Measurements from ENCODE around the gene TXLNA. TPM values are rescaled to one million over a fixed set of nuclear protein-coding genes. Genes with fewer than 3 reads are reported as not detected.

The TXLNA gene
- total RNA-seq, 1 donor from 2014 or later: 45.1 TPM

DNA sequence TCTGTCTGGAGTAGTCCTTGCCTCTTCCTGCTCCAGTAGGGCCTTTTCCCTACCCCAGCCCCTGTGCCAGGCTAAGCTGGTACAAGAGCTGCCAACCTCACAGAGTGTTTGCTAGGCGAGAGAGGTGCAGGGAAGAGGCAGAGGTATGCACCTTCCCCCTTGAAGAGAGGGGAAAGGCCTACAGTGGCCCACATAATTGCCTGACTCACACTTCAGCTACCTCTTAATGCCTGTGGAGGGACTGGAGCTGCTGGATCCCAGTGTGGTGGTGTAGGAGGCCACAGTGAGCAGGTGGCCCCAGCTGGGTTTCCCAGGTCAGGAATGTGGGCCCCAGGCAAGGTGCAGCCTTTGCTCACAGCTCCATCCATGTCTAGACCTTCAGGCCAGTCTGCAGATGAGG, 17.6 kb downstream of the TXLNA start:
- intact Hi-C loops (cut with DNase I): no loop called here
- Histone ChIP-seq H3K36me3 (peaks cover 63% of the 10 kb centered on the region), H3K9me3 (no peaks in the 10 kb centered on the region), H3K27ac (peak overlapping the region; percentile 13), H3K4me3 (no peak overlapping the region), H3K4me1 (peaks cover 25% of the 10 kb centered on the region), H3K27me3 (ENCODE audit: low read depth) (no peaks in the 10 kb centered on the region)
- TF ChIP-seq, protein P1, sequence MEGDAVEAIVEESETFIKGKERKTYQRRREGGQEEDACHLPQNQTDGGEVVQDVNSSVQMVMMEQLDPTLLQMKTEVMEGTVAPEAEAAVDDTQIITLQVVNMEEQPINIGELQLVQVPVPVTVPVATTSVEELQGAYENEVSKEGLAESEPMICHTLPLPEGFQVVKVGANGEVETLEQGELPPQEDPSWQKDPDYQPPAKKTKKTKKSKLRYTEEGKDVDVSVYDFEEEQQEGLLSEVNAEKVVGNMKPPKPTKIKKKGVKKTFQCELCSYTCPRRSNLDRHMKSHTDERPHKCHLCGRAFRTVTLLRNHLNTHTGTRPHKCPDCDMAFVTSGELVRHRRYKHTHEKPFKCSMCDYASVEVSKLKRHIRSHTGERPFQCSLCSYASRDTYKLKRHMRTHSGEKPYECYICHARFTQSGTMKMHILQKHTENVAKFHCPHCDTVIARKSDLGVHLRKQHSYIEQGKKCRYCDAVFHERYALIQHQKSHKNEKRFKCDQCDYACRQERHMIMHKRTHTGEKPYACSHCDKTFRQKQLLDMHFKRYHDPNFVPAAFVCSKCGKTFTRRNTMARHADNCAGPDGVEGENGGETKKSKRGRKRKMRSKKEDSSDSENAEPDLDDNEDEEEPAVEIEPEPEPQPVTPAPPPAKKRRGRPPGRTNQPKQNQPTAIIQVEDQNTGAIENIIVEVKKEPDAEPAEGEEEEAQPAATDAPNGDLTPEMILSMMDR (IDR thresholded peaks at IDR 0.05): no peak
- ATAC-seq (peak; percentile 65), DNase-seq (no peak)

DNA sequence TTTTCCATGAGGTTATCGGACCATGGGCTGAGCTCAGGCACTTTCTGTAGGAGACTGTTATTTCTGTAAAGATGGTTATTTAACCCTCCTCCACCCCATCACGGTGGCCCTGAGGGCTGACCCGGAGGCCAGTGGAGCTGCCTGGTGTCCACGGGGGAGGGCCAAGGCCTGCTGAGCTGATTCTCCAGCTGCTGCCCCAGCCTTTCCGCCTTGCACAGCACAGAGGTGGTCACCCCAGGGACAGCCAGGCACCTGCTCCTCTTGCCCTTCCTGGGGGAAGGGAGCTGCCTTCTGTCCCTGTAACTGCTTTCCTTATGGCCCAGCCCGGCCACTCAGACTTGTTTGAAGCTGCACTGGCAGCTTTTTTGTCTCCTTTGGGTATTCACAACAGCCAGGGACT, 18.4 kb downstream of the TXLNA start:
- Histone ChIP-seq H3K9me3 (no peaks in the 10 kb centered on the region), H3K4me3 (no peak overlapping the region), H3K4me1 (peaks cover 26% of the 10 kb centered on the region), H3K27ac (no peak overlapping the region), H3K27me3 (ENCODE audit: low read depth) (no peaks in the 10 kb centered on the region), H3K36me3 (peaks cover 55% of the 10 kb centered on the region)
- intact Hi-C loops (cut with DNase I): no loop called here
- DNase-seq (no peak), ATAC-seq (no peak)
- TF ChIP-seq, protein P1 (IDR thresholded peaks at IDR 0.05): no peak

DNA sequence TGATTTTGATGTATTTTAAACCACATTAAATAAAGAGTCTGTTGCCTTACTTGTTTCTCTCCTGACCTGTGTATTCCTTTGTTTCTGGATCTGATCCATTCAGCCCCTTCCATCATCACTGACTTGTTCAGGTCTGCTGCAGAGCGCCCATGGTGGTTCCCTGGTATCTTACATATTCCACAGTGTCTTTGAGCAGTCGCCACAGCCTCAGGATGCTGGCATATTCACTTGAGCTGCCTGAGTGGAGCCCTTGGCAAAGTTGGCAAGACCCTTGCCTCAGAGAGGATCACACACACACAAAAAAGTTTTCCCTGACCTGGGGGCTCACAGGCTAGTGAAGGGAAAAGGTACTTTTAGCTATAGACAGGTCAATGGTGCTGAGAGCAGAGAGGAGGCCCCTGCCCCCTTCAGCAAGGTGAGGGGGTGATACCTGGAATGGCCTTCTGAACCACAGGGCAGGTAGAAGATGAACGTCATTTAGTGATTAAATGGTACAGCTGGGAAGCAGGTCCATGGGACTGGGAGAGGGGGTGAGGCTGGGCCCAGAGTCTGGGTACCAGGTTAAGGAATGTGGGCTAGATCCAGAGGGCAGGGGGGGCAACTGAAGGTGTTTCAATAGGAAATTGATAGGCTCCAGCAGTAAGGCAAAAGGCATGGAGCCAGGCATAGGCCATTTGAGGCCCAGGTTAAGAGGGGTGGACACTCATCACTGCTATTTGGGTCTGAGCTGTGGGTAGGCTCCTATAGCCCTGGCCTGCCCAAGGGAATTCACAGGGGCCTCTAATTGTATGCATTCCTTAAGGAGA, 19.0 kb downstream of the TXLNA start:
- peaks cover 49% of the 10 kb centered on the region for H3K36me3 ChIP-seq
- DNase-seq (no peak), ATAC-seq (no peak)
- no peaks in the 10 kb centered on the region for H3K27me3 ChIP-seq (ENCODE audit: low read depth)
- intact Hi-C loops (cut with DNase I): no loop called here
- TF ChIP-seq, protein P1 (IDR thresholded peaks at IDR 0.05): no peak
- no peak overlapping the region for H3K27ac ChIP-seq
- H3K4me1 ChIP-seq: peaks cover 26% of the 10 kb centered on the region
- no peak overlapping the region for H3K4me3 ChIP-seq
- no peaks in the 10 kb centered on the region for H3K9me3 ChIP-seq

DNA sequence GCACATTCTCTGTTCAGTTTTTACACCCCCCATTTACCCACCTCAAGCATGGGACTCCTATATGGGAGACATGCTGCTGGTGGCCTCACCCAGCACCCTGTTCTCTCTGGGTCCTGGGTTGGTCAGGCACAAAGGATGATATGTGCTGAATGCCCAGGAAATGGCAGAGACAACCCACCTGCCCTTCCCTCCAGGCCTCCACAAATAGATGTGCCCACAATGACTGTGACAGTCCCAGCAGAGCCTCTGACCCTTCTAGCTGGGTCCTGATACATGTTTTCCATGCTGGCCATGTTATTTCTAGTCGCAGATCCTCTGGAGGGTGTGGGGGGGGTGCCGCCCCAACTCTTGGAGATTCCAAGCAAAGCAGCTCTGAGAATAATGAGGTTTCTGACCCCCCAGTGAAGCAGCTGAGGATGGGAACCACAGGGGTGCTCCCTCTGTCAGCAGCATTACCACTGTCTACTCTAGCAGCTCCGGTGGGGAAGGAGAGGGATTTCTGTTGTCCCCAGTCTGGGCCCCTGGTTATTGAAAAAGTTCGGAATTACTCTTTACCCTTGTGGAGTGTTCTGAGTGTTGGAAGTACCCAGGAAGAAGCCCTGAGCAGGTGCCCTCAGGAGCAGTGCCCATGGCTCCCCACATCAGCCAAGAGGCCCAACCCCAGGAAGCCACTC, 19.7 kb downstream of the TXLNA start:
- TF ChIP-seq, protein P1 (IDR thresholded peaks at IDR 0.05): no peak

DNA sequence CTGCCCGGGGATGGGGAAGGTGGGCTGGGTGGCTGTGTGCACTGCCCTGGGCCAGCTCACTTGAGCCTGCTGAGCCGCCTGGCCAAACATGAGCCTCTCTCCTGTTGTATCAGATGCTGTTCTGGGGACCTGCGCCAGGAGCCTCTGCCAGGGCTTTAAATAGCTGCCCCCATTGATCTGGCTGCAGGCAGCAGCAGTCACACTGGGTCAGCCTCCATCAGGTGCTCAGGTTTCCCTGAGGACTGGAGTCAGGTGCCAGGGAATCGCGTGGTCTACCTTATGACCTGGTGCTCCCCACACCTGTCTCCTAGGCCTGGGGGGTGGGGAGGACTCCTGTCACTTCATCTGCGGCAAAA, 20.2 kb downstream of the TXLNA start:
- no peak overlapping the region for H3K27ac ChIP-seq
- TF ChIP-seq, protein P1 (IDR thresholded peaks at IDR 0.05): no peak
- peaks cover 27% of the 10 kb centered on the region for H3K4me1 ChIP-seq
- intact Hi-C loops (cut with DNase I): no loop called here
- peak overlapping the region; percentile 77 for H3K4me3 ChIP-seq
- H3K27me3 ChIP-seq (ENCODE audit: low read depth): no peaks in the 10 kb centered on the region
- no peaks in the 10 kb centered on the region for H3K9me3 ChIP-seq
- DNase-seq (no peak), ATAC-seq (no peak)
- H3K36me3 ChIP-seq: peaks cover 37% of the 10 kb centered on the region

More for the DNA sequence above, 19.7 kb downstream of the TXLNA start:
- ATAC-seq: no peak
- Histone ChIP-seq H3K27me3 (ENCODE audit: low read depth) (no peaks in the 10 kb centered on the region), H3K36me3 (peaks cover 42% of the 10 kb centered on the region), H3K9me3 (no peaks in the 10 kb centered on the region), H3K4me3 (no peak overlapping the region), H3K4me1 (peaks cover 26% of the 10 kb centered on the region), H3K27ac (no peak overlapping the region)
- no peak for DNase-seq
- intact Hi-C loops (cut with DNase I): no loop called here

All from lower lobe of right lung (tissue), 2 donors.